GM06990 (cell line): ENCODE results near the gene SH3GL1.

Experiments
- DNase-seq: peaks from one replicate; pipeline ENCODE4 v3.0.0-alpha.2; 2011; ENCODE audit not compliant: insufficient read length; ENCODE audit errors: extremely low read depth
- H3K27me3 ChIP-seq: replicated peaks from 2 replicates; pipeline ENCODE4 v1.6.0; 2011; ENCODE audit warnings: low read length; ENCODE audit not compliant: control insufficient read depth, insufficient read depth
- H3K36me3 ChIP-seq: 2 replicates; pipeline ENCODE4 v1.5.1; 2011; ENCODE audit warnings: low read length; ENCODE audit not compliant: control insufficient read depth, insufficient read depth
- H3K4me3 ChIP-seq: replicated peaks from 2 replicates; pipeline ENCODE4 v1.5.1; 2011; ENCODE audit warnings: low read depth, mild to moderate bottlenecking, control low read depth, low read length
- CTCF ChIP-seq: IDR thresholded peaks from 2 replicates; pipeline ENCODE4 v1.5.1; 2011; ENCODE audit warnings: low read length, control low read depth, mild to moderate bottlenecking, inconsistent platforms; ENCODE audit not compliant: insufficient read depth, poor library complexity, severe bottlenecking

The SH3GL1 gene

DNA sequence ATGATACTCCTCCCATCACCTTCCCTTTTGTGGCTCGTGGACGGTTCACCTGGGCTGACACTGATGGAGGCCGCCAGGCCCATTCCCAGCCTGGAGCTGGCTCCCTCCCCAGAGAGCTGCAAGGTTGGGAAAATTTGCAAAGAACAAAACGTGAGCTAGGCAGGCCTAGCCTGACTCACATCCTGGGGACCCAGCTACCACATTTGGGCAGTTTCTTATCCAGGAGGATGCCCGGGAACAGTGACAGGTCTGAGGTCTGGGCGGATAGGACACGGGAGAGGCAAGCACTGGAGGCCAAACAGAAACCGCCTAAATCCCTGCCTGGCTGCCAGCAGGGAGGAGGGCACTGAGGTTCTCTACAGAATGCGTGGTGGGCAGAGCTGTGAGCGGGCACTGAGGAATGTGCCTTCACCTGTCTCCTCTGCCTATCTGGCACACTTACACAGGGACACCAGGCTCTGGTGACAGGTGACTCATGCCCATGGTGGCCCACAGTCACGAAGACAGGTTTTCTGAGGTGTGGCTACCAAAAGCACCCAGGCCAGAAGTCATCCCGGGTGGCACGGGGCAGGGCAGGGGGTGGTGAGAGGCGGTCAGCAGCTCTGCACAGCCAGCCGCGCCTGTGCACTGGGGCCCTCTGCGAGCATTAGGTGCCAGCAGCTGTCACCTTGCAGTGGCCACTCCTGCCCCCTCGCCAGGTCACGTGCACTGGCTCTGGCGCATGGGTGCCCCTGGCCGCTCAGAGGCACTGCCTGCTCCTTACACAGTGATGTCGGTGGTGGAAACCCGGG lies 23.2 kb downstream of the SH3GL1 start:
- DNase-seq, result no peak
- Histone ChIP-seq H3K4me3 (no peak overlapping the region), H3K36me3 (peaks cover 4% of the 10 kb centered on the region), H3K27me3 (no peaks in the 10 kb centered on the region)
- TF ChIP-seq CTCF, result no peak

GRCh38 chr19:4376671-4376990 lies 23.7 kb downstream of the SH3GL1 start:
- DNase-seq, result no peak
- peaks cover 4% of the 10 kb centered on the region for H3K36me3 ChIP-seq
- H3K27me3 ChIP-seq, result no peaks in the 10 kb centered on the region
- peak overlapping the region; percentile 41; the same call in 1 of the 2 replicates for H3K4me3 ChIP-seq
- no peak for TF ChIP-seq CTCF

DNA sequence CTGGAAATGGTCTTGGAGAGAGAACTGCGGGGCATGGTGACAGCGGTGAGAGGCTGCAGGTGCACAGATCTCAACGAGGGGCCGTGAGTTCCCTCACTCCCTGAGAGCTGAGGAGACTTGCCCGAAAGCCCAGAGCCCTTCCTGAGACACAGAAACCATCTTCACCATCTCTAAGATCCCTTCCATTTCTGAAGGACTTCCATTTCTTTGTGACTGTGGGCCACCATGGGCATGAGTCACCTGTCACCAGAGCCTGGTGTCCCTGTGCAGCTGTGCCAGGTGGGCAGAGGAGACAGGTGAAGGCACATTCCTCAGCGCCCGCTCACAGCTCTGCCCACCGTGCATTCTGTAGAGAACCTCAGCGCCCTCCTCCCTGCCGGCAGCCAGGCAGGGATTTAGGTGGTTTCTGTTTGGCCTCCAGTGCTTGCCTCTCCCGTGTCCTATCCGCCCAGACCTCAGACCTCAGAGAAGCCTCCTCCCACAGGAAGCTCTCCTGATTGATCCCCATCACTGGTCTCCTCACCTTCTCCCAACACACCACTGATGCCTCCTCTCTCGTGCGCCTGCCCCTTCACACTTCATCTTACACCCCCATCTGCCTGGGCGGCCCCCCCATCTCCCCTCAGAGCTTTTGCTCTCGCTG lies 24.2 kb downstream of the SH3GL1 start:
- Histone ChIP-seq H3K36me3 (peaks cover 6% of the 10 kb centered on the region), H3K27me3 (no peaks in the 10 kb centered on the region), H3K4me3 (peak overlapping the region; percentile 41)
- no peak for DNase-seq
- no peak for TF ChIP-seq CTCF

DNA sequence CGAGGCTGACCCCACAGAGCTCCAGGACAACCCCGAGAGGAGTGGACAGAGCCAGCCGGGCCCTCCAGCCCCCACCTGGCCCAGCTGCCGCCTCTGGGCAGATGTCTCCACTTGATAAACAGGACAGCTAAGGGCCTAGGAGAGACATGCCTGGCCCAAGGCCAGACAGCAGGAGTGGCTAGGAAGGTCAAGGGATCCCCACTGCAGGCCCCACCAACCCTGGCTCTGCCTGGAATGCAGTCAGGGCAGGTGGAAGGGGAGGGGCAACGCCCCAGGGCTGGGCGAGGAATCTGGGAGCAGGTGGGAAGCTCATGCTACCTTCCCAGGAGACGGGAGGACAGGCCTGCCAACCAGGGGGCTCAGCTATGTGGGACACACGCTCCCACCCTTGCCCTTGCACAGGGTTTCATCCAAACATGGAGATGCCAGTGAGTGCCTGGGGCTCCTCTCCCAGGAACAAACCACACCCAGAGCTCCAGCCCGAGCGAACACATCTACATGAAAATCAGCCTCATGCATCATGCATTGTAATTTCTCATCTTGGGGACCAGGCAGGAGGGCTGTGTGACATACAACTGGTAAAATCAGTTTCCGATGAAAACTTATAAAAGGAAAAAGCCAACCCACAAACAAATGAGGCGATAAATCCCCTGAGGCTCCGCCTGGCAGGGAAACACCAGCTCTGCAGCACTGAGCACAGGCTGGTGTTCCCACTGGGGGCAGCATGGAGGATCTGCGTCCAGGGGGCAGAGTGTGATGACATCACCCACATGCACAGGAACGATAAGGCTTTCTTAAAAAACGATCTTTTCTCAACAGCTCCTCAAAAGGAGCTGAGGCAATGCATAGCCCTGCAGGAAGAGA lies 25.0 kb downstream of the SH3GL1 start:
- Histone ChIP-seq H3K36me3 (peaks cover 6% of the 10 kb centered on the region), H3K4me3 (peak overlapping the region; percentile 41), H3K27me3 (no peaks in the 10 kb centered on the region)
- DNase-seq, result peak; percentile 54
- TF ChIP-seq CTCF, result peak; percentile 56

DNA sequence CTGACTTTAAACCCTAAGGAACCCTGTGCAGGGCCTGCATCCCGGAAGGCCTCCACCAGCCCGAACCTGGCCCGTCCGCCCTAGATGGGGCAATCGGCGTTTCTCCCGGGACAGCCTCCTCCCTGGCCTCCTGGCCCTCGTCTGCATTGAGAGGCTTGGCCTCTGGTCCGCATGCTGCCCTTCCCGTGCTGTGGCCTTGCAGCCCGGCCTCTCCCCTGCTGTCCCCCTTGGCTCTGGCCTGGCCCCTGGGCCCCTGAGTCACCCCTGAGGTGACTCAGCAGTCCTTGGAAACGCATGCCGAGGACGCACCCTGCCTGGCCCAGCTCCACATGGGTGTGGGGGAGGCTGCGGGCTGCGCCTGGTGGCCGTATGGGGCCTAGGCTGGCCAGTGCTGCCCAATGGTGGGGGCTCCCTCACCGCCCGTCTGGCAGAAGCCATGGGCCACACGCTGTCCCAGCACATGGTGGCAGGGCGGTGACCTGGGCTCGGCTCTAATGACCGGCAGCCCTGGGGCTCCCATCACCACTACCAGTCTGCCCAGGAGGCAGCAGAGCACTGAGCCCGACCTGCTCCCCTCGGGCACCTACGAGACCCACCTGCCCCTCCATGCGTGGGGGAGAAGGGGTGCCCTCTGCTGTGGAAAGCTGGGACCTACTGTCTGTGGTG lies 25.7 kb downstream of the SH3GL1 start:
- no peak for TF ChIP-seq CTCF
- DNase-seq, result no peak
- no peak overlapping the region for H3K4me3 ChIP-seq
- no peaks in the 10 kb centered on the region for H3K27me3 ChIP-seq
- H3K36me3 ChIP-seq, result peaks cover 6% of the 10 kb centered on the region
